ENCODE results near the gene GTPBP6. TPM values are rescaled to one million over a fixed set of nuclear protein-coding genes. Genes with fewer than 3 reads are reported as not detected.

GTPBP6 gene
- total RNA-seq, 1 donor from 2014 or later: 49.9 TPM

DNA sequence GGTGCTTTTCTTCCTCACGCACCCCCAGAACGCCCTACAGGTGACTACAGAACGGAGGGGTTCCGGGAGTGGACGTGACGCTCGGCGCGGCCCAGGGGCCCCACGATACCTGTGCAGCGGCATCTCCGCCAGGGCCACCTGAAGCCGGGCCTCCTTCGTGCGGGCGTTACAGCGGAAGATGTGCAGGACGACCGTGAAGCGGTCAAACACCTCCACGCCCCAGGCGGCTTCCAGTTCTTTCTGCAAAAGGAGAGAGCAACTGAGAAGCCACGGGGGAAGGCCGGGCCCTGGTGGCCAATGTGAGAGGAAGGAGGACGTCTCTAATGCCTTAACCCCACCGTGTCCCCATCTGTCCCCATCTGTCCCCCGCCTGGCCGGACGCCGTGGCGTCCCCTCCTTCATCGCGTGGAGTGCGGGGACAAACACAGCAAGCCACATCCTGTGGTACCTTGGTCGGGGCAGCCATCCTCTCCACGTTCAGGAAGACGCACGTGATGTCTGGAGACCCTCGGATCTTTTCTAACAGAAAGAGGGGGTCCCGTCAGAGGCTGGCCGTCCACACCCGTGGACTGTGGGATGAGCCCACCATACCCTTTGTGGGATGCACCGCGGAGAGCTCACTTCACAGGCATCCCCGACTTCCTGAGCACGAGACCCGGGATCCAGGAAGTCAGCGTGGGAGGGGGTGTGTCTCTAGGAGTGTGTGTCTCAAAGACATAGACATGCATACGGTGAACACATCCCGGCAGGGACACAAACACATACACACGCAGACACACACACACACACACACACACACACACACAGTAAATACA is 3.6 kb downstream of the GTPBP6 start:
- Mint-ChIP-seq H3K36me3 (ENCODE audit: unreplicated experiment) (peaks cover 11% of the 10 kb centered on the region), H3K4me3 (ENCODE audit: unreplicated experiment) (no peak overlapping the region), H3K27ac (ENCODE audit: unreplicated experiment) (no peak overlapping the region), H3K27me3 (ENCODE audit: unreplicated experiment) (no peaks in the 10 kb centered on the region), H3K9me3 (ENCODE audit: unreplicated experiment) (no peaks in the 10 kb centered on the region), H3K4me1 (ENCODE audit: unreplicated experiment) (peaks cover 7% of the 10 kb centered on the region)
- TF ChIP-seq, protein P1, sequence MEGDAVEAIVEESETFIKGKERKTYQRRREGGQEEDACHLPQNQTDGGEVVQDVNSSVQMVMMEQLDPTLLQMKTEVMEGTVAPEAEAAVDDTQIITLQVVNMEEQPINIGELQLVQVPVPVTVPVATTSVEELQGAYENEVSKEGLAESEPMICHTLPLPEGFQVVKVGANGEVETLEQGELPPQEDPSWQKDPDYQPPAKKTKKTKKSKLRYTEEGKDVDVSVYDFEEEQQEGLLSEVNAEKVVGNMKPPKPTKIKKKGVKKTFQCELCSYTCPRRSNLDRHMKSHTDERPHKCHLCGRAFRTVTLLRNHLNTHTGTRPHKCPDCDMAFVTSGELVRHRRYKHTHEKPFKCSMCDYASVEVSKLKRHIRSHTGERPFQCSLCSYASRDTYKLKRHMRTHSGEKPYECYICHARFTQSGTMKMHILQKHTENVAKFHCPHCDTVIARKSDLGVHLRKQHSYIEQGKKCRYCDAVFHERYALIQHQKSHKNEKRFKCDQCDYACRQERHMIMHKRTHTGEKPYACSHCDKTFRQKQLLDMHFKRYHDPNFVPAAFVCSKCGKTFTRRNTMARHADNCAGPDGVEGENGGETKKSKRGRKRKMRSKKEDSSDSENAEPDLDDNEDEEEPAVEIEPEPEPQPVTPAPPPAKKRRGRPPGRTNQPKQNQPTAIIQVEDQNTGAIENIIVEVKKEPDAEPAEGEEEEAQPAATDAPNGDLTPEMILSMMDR (IDR thresholded peaks at IDR 0.05): no peak
- no peak for DNase-seq (ENCODE audit: extremely low spot score, unreplicated experiment)

DNA sequence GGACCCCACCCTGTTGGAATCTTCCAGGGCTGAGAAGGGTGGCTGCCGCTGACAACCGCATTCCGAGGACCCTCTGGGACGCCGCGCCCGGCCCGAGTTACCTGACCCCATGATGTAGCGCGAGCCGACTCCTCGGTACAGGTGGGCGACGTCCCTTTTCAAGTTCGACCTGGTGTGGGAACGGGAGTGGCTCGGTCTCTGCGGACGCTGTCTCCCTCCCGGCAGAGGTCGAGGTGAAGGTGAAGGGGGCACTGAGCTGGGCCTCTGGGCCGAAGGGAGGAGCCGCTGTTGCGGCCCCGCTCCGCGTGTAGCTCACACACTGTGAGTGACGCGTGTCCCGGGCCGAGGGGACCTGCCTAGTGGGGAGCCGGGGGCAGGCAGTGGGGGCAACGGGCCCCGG is 4.5 kb downstream of the GTPBP6 start:
- H3K27ac Mint-ChIP-seq (ENCODE audit: unreplicated experiment): no peak overlapping the region
- DNase-seq (ENCODE audit: extremely low spot score, unreplicated experiment): no peak

DNA sequence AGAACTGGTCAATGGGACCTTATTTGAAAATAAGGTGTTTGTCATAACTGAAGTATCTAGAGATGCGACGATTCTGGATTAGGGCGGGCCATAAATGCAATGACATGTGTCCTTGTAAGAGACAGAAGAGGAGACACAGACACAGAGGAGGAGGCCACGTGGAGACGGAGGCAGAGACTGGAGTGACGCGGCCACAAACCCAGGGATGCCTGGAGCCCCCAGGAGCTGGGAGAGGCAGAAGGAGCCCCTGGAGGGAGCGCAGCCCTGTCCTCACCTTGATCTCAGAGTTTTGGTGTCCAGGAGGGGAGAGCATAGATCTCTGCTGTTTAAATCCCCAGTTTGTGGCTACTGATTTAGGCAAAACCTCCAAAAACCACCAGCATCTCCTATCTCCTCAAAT is 5.0 kb downstream of the GTPBP6 start:
- TF ChIP-seq, protein P1 (IDR thresholded peaks at IDR 0.05): no peak

More for the DNA sequence above, 4.5 kb downstream of the GTPBP6 start:
- TF ChIP-seq, protein P1 (IDR thresholded peaks at IDR 0.05): no peak
- Mint-ChIP-seq H3K9me3 (ENCODE audit: unreplicated experiment) (no peaks in the 10 kb centered on the region), H3K4me3 (ENCODE audit: unreplicated experiment) (no peak overlapping the region), H3K27me3 (ENCODE audit: unreplicated experiment) (no peaks in the 10 kb centered on the region), H3K4me1 (ENCODE audit: unreplicated experiment) (peaks cover 7% of the 10 kb centered on the region), H3K36me3 (ENCODE audit: unreplicated experiment) (peaks cover 18% of the 10 kb centered on the region)

DNA sequence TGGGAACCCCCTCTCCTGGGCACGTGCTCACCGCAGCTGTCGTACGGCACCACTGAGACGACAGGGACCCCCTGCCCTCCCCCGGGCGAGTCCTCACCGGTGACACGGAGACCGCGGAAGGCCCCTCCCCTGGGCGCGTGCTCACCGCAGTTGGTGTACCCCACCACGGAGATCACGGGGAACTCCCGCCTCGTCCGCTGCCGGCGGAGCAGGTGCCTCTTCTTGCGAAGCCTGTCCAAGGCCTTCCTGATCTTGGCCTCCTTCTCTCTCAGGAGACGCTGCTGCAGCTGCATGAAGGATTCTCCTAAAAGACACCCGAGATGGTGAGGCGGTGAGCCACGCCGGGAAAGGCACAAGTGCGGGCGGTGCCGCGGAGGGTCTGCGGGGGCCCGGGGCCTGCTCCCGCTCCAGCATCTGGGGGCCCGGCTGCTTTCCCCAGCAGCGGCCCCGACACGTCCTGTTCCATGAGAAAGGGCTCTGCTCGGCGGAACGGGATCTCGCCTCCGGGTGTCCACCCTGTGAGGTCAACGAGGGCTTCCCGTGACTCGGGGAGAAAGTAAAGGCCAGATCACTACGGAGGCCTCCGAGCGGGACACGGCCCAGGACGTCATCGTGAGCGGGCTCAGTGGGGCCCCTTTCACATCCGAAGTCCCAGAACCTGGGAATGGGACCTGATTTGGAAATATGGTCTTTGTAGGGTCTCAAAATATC is 5.8 kb downstream of the GTPBP6 start:
- Mint-ChIP-seq H3K27me3 (ENCODE audit: unreplicated experiment) (no peaks in the 10 kb centered on the region), H3K27ac (ENCODE audit: unreplicated experiment) (no peak overlapping the region), H3K4me1 (ENCODE audit: unreplicated experiment) (peaks cover 4% of the 10 kb centered on the region), H3K9me3 (ENCODE audit: unreplicated experiment) (no peaks in the 10 kb centered on the region), H3K36me3 (ENCODE audit: unreplicated experiment) (peaks cover 21% of the 10 kb centered on the region), H3K4me3 (ENCODE audit: unreplicated experiment) (no peak overlapping the region)
- TF ChIP-seq, protein P1 (IDR thresholded peaks at IDR 0.05): no peak
- DNase-seq (ENCODE audit: extremely low spot score, unreplicated experiment): no peak

More for the DNA sequence above, 5.0 kb downstream of the GTPBP6 start:
- no peaks in the 10 kb centered on the region for H3K27me3 Mint-ChIP-seq (ENCODE audit: unreplicated experiment)
- no peak for DNase-seq (ENCODE audit: extremely low spot score, unreplicated experiment)
- no peak overlapping the region for H3K27ac Mint-ChIP-seq (ENCODE audit: unreplicated experiment)
- H3K36me3 Mint-ChIP-seq (ENCODE audit: unreplicated experiment): peaks cover 18% of the 10 kb centered on the region
- no peaks in the 10 kb centered on the region for H3K9me3 Mint-ChIP-seq (ENCODE audit: unreplicated experiment)
- H3K4me3 Mint-ChIP-seq (ENCODE audit: unreplicated experiment): no peak overlapping the region
- peaks cover 7% of the 10 kb centered on the region for H3K4me1 Mint-ChIP-seq (ENCODE audit: unreplicated experiment)

Measured in osteocyte (in vitro differentiated cells).